Activated T-helper 2 cell treated with anti-CD3 and anti-CD28 coated beads, Interferon-gamma antibody, Interleukin-2, Interleukin-4, amounts not matched to agents 10 μg/mL and 5 μg/mL and 100 μg/mL, durations not matched to agents 14 hours and 24 hours and 36 hours (primary cell): ENCODE measurements around the gene TCHP. TPM values are rescaled to one million over a fixed set of nuclear protein-coding genes. Genes with fewer than 3 reads are reported as not detected.

Experiments used
- DNase-seq: peaks from one replicate; pipeline ENCODE4 v3.0.0; 2021; ENCODE audit warnings: low spot score
- H3K27ac Mint-ChIP-seq: one replicate; pipeline ENCODE4 v1.8.0; 2021; ENCODE audit warnings: mixed read lengths
- H3K27me3 Mint-ChIP-seq: one replicate; pipeline ENCODE4 v1.8.0; 2021; ENCODE audit warnings: low read depth, mixed read lengths
- H3K36me3 Mint-ChIP-seq: one replicate; pipeline ENCODE4 v1.8.0; 2021; ENCODE audit warnings: low read depth, mixed read lengths
- H3K4me1 Mint-ChIP-seq: one replicate; pipeline ENCODE4 v1.8.0; 2021; ENCODE audit warnings: low read depth, mixed read lengths
- H3K4me3 Mint-ChIP-seq: one replicate; pipeline ENCODE4 v1.8.0; 2021; ENCODE audit warnings: low read depth, mild to moderate bottlenecking, moderate library complexity, mixed read lengths
- H3K9me3 Mint-ChIP-seq: one replicate; pipeline ENCODE4 v1.8.0; 2021; ENCODE audit warnings: mixed read lengths
- intact Hi-C: fragments of 100-400 bp; cut with micrococcal nuclease; formaldehyde crosslinking; loops from one replicate; pipeline ENCODE4 v1.15.1; 2023
- total RNA-seq: library from RNA; stranded (reverse); gene quantifications from 2 replicates; pipeline ENCODE4 v1.2.3, GENCODE V29; 2022

The TCHP gene
- total RNA-seq, 1 donor from 2014 or later = 32.6 TPM

DNA sequence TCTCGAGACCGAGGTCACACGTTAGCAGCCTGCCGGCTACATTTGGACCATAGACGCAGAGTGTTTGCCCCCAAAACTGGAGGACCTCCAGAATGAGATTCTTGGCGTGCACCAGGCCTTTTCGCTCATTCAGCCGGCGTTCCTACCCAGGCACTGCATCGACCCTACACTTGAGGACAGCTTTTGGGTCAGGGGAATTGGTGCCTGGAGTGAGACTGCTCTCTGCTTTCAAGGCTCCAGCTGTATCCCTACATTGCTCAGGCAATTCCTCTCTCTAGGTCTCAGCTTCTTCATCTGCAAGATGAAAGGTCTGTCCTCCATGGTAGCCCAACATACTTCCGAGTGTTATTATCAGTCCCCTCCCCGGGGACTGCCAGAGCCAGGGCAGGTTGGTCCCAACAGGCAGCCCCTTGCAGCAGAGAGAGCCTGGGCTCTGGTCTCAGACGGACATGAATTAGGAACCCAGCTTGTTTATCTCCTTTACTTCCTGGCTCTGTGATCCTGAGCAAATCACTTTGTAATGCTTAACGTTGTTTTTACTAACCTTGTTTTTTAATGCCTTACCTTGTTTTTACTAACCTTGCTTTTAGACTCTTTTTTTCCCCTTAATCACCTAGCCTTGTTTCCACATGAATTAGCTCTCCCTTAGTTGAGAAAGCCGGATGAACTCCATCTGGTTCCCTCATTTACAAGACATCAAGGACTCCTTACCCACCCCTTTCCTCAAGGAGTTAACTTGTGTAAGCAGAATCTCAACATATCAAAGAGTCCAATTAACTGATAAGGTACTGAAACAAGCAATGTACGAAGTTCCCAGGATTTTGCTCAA lies 892 bp downstream of the TCHP start:
- H3K27me3 Mint-ChIP-seq = no peaks in the 10 kb centered on the region
- intact Hi-C loops = loop anchor here (1.0 to 5.0 kb wide), 3 partner anchors 21 to 329 kb away; partner anchors contain the start of genes GLTP, MMAB and MVK
- H3K36me3 Mint-ChIP-seq = peaks cover 24% of the 10 kb centered on the region
- peak overlapping the region; percentile 85 for H3K27ac Mint-ChIP-seq
- H3K4me3 Mint-ChIP-seq = peak overlapping the region; percentile 96
- no peak for DNase-seq
- no peaks in the 10 kb centered on the region for H3K9me3 Mint-ChIP-seq
- peaks cover 15% of the 10 kb centered on the region for H3K4me1 Mint-ChIP-seq

DNA sequence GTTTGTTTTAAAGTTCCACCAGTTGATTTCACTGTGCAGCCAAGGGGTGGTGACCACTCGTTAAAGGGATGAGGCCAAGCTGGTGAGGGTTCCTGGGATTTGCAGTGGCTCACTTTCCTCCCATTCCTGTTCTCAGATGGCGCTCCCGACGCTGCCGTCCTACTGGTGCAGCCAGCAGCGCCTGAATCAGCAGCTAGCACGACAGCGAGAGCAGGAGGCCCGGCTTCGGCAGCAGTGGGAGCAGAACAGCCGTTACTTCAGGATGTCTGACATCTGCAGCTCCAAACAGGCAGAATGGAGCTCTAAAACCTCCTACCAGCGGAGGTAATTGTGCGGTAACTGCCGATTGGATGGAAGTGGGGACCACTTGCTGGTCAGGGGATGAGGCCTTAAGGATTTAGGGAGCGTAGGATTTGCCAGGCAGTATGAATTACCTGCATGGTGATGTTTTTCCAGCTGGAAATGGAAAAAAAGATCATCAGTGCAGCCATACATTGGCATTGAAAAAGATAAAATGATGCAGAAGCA lies 2.9 kb downstream of the TCHP start:
- intact Hi-C loops = loop anchor here (5.0 kb wide), 1 partner anchor 331 kb away; the partner anchor contains the start of genes MMAB and MVK
- Mint-ChIP-seq H3K4me1 (peaks cover 13% of the 10 kb centered on the region), H3K27me3 (no peaks in the 10 kb centered on the region), H3K9me3 (no peaks in the 10 kb centered on the region), H3K4me3 (no peak overlapping the region), H3K36me3 (peaks cover 42% of the 10 kb centered on the region), H3K27ac (no peak overlapping the region)
- DNase-seq = no peak

DNA sequence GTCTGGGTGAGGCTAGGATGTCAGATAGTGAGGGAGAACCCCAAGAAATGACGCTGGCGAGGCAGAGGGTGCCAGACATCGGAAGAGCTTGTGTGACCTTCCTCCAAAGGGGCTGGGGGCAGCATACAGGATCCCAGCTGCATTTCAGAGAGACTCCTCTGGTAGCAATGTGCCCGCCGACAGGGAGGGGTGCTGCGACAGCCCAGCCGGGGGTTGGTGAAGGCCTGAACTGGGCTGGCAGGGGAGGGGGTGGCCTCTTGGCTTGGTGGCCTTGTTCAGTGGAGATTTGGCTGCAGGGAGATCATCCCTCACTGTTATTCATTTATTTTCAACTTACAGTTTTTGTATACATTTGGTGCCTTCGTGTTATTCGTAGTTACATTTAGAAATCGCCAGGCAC lies 5.2 kb downstream of the TCHP start:
- intact Hi-C loops = no loop called here
- DNase-seq = no peak
- Mint-ChIP-seq H3K9me3 (no peaks in the 10 kb centered on the region), H3K27ac (no peak overlapping the region), H3K27me3 (no peaks in the 10 kb centered on the region), H3K4me1 (peaks cover 11% of the 10 kb centered on the region), H3K4me3 (no peak overlapping the region), H3K36me3 (peaks cover 55% of the 10 kb centered on the region)

GRCh38 chr12:109910254-109910968 lies 10.3 kb downstream of the TCHP start:
- H3K36me3 Mint-ChIP-seq = peaks cover 70% of the 10 kb centered on the region
- H3K27me3 Mint-ChIP-seq = no peaks in the 10 kb centered on the region
- intact Hi-C loops = no loop called here
- H3K27ac Mint-ChIP-seq = no peak overlapping the region
- DNase-seq = no peak
- no peak overlapping the region for H3K4me3 Mint-ChIP-seq
- no peaks in the 10 kb centered on the region for H3K9me3 Mint-ChIP-seq
- no peaks in the 10 kb centered on the region for H3K4me1 Mint-ChIP-seq

DNA sequence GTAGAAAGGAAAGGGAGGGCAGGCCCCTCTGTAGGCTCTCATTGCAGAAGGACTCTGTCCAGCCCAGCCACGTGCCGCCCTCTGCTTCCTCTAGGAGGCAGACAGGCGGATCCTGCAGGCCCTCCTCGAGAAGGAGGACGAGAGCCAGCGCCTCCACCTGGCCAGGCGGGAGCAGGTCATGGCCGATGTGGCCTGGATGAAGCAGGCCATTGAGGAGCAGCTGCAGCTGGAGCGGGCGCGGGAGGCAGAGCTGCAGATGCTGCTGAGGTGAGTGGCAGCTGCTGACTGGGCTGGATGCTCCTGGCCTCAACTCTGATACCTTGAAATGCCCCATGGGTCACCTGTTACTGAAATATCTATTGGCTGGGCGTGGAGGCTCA lies 10.9 kb downstream of the TCHP start:
- peaks cover 73% of the 10 kb centered on the region for H3K36me3 Mint-ChIP-seq
- no peak overlapping the region for H3K27ac Mint-ChIP-seq
- intact Hi-C loops = no loop called here
- H3K27me3 Mint-ChIP-seq = no peaks in the 10 kb centered on the region
- no peak for DNase-seq
- no peak overlapping the region for H3K4me3 Mint-ChIP-seq
- H3K9me3 Mint-ChIP-seq = no peaks in the 10 kb centered on the region
- H3K4me1 Mint-ChIP-seq = no peaks in the 10 kb centered on the region

DNA sequence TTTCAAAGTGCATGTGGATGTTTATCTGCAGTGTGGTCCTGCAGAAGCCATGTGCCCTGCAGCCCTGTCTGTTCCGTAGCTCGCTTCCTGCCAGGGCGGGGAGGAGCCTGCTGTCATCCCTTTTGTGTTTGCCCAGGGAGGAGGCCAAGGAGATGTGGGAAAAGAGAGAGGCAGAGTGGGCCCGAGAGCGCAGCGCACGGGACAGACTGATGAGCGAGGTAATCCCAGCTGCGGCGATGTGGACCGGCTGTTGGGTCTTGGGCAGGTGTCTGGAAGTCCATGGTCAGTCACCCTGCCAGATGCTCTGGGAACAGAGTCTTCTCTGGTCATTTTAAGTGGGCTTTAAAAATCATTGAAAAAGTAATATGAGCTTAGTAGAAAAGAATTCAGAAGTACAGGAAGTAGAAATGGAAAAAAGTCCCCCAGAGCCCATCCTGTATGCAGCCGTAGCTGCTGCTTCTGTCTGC lies 12.8 kb downstream of the TCHP start:
- Mint-ChIP-seq H3K4me3 (no peak overlapping the region), H3K27me3 (no peaks in the 10 kb centered on the region), H3K4me1 (no peaks in the 10 kb centered on the region), H3K36me3 (peaks cover 75% of the 10 kb centered on the region), H3K27ac (no peak overlapping the region), H3K9me3 (no peaks in the 10 kb centered on the region)
- intact Hi-C loops = no loop called here
- DNase-seq = no peak

DNA sequence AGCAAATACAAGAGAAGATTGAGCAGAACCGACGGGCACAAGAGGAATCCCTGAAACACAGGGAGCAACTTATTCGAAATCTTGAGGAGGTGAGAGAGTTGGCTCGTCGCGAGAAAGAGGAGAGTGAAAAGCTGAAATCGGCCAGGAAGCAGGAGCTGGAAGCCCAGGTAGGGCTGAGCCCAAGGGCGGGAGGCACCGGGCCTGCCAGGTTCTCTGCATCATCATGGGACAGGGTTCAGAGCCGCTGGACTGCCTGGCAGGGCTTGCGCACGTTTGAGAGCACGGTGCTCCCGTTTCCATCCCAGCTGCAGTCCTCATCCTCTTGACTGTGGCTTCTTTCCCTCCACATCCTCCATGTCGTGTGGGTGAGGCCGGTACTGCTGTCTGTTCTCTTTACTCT lies 14.4 kb downstream of the TCHP start:
- Mint-ChIP-seq H3K27me3 (no peaks in the 10 kb centered on the region), H3K4me3 (no peak overlapping the region), H3K9me3 (no peaks in the 10 kb centered on the region), H3K4me1 (no peaks in the 10 kb centered on the region), H3K27ac (no peak overlapping the region), H3K36me3 (peaks cover 71% of the 10 kb centered on the region)
- no peak for DNase-seq
- intact Hi-C loops = no loop called here

DNA sequence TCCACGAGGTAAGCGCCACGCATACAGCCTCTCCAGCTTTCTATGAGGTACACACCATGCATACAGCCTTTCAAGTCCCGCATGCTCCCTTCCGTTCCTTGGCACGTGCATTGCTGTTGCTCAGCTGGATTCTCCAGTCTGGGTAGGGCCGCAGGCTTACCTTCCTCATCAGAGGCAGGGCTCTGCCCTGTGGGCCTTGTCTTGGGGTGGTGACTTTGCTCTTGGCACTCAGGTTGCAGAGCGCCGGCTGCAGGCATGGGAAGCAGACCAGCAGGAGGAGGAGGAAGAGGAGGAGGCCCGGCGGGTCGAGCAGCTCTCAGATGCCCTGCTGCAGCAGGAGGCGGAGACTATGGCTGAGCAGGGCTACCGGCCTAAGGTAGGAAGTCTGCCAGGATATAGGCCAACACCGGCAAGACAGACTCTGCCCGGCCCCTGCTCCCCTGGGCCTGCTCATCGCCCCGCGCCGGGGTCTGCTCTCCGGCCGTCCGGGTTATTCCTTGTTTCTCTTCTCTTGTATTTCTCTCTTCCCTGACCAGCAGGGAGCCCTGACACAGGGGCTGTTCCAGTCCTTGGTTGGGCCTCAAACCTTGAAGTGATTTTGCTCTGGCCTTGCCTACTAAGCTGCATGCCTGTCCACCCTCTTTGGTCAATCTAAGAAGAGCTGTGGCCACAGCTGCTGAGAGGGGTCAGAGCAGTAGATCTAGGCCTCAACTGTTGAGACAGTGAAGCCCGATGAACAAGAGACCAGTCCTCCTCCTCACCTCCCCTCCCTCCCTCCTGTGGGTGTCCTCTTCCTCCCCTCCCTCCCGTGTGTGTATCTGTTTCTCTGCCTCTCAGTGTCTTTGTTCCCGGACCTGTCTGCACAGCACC lies 15.3 kb downstream of the TCHP start:
- Mint-ChIP-seq H3K36me3 (peaks cover 78% of the 10 kb centered on the region), H3K4me3 (no peak overlapping the region), H3K27me3 (no peaks in the 10 kb centered on the region), H3K27ac (no peak overlapping the region), H3K9me3 (no peaks in the 10 kb centered on the region), H3K4me1 (no peaks in the 10 kb centered on the region)
- intact Hi-C loops = no loop called here
- DNase-seq = no peak

DNA sequence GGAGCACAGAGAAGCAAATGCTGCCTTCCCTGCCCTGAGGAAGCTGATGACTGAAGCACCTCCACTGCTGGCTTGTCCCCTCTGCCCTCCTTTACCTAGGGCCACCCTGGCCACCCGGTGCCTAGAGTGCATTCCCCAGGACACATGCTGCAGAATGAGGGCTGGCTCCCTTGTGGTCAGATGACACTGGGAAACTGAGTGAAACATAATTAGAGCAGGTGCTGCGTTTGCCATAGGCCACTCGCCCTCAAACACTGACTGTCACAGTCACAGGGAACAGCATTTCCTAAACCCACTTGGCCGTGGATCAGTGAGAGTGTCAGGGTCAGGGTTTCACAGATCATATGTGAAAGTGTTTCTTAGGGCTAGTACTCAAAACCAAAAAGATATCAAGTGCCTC lies 16.0 kb downstream of the TCHP start:
- DNase-seq = no peak
- no peak overlapping the region for H3K27ac Mint-ChIP-seq
- H3K4me1 Mint-ChIP-seq = no peaks in the 10 kb centered on the region
- no peaks in the 10 kb centered on the region for H3K27me3 Mint-ChIP-seq
- intact Hi-C loops = no loop called here
- no peak overlapping the region for H3K4me3 Mint-ChIP-seq
- no peaks in the 10 kb centered on the region for H3K9me3 Mint-ChIP-seq
- peaks cover 78% of the 10 kb centered on the region for H3K36me3 Mint-ChIP-seq

DNA sequence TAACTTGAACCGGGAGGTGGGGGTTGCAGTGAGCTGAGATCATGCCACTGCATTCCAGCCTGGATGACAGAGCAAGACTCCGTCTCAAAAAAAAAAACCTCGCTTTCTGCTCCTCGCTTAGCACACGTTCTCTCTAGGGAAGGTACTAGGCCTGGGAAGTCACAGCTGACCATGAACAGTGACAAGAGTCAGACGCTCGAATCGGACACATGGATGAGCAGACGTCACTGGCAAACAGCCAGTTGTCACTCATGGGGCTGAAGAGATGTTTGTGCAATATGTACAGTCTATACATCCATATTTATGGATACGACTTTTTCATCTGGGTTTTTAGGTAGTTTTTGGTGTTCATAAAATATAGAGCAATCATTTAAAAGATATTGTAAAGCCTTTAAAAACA lies 19.4 kb downstream of the TCHP start:
- Mint-ChIP-seq H3K4me1 (no peaks in the 10 kb centered on the region), H3K27ac (no peak overlapping the region), H3K27me3 (no peaks in the 10 kb centered on the region), H3K9me3 (no peaks in the 10 kb centered on the region), H3K36me3 (peaks cover 60% of the 10 kb centered on the region), H3K4me3 (no peak overlapping the region)
- DNase-seq = no peak
- intact Hi-C loops = no loop called here

GRCh38 chr12:109920261-109920780 lies 20.2 kb downstream of the TCHP start:
- no peaks in the 10 kb centered on the region for H3K4me1 Mint-ChIP-seq
- no peaks in the 10 kb centered on the region for H3K9me3 Mint-ChIP-seq
- no peak overlapping the region for H3K4me3 Mint-ChIP-seq
- H3K27me3 Mint-ChIP-seq = no peaks in the 10 kb centered on the region
- peaks cover 56% of the 10 kb centered on the region for H3K36me3 Mint-ChIP-seq
- no peak for DNase-seq
- intact Hi-C loops = no loop called here
- H3K27ac Mint-ChIP-seq = no peak overlapping the region

GRCh38 chr12:109921982-109922381 lies 21.9 kb downstream of the TCHP start:
- H3K4me3 Mint-ChIP-seq = no peak overlapping the region
- intact Hi-C loops = no loop called here
- H3K27me3 Mint-ChIP-seq = no peaks in the 10 kb centered on the region
- H3K9me3 Mint-ChIP-seq = no peaks in the 10 kb centered on the region
- peaks cover 41% of the 10 kb centered on the region for H3K36me3 Mint-ChIP-seq
- H3K4me1 Mint-ChIP-seq = no peaks in the 10 kb centered on the region
- no peak overlapping the region for H3K27ac Mint-ChIP-seq
- no peak for DNase-seq
